Neural cell (in vitro differentiated cells): ENCODE results near the gene PTPDC1. TPM values are rescaled to one million over a fixed set of nuclear protein-coding genes. Genes with fewer than 3 reads are reported as not detected.

ENCODE experiments used
- H2AFZ ChIP-seq: fragments of 200-600, 300-800 bp; sonication (generic), shearing (Covaris generic); 2 replicates; pipeline ENCODE4 v1.6.0; 2014; ENCODE audit warnings: low read depth, mild to moderate bottlenecking, antibody characterized with exemption, low read length, moderate library complexity
- H3F3A ChIP-seq: fragments of 200-600 bp; shearing (Covaris generic); 2 replicates; pipeline ENCODE4 v1.6.1; 2016; ENCODE audit warnings: mild to moderate bottlenecking, moderate library complexity, mixed read lengths, antibody characterized with exemption, low read length; ENCODE audit not compliant: insufficient read depth, poor library complexity, severe bottlenecking
- H3K27ac ChIP-seq: fragments of 200-600, 300-800 bp; sonication (generic), shearing (Covaris generic); 2 replicates; pipeline ENCODE4 v1.5.1; 2014; ENCODE audit warnings: mild to moderate bottlenecking, low read length, moderate library complexity
- H3K27me3 ChIP-seq: fragments of 300-800, 200-600 bp; sonication (generic), shearing (Covaris generic); 2 replicates; pipeline ENCODE4 v1.6.0; 2014; ENCODE audit warnings: mild to moderate bottlenecking, low read depth, low read length, moderate library complexity; ENCODE audit not compliant: insufficient read depth
- H3K36me3 ChIP-seq: fragments of 300-800, 200-600 bp; sonication (generic), shearing (Covaris generic); 2 replicates; pipeline ENCODE4 v1.5.1; 2014; ENCODE audit warnings: mild to moderate bottlenecking, antibody characterized with exemption, low read length, moderate library complexity; ENCODE audit not compliant: insufficient read depth
- H3K4me2 ChIP-seq: fragments of 300-800, 200-600 bp; sonication (generic), shearing (Covaris generic); 2 replicates; pipeline ENCODE4 v1.6.0; 2014; ENCODE audit warnings: mild to moderate bottlenecking, low read length
- H3K4me3 ChIP-seq: fragments of 300-800, 200-600 bp; sonication (generic), shearing (Covaris generic); 2 replicates; pipeline ENCODE4 v1.5.1; 2014; ENCODE audit warnings: mild to moderate bottlenecking, low read length, moderate library complexity
- H3K79me2 ChIP-seq: fragments of 200-600 bp; shearing (Covaris generic); replicated peaks from 2 replicates; pipeline ENCODE4 v1.6.0; 2014; ENCODE audit warnings: mild to moderate bottlenecking, low read length, moderate library complexity; ENCODE audit not compliant: insufficient read depth
- H3K9ac ChIP-seq: fragments of 300-800, 200-600 bp; sonication (generic), shearing (Covaris generic); 2 replicates; pipeline ENCODE4 v1.6.1; 2016; ENCODE audit warnings: mild to moderate bottlenecking, low read length, mixed read lengths
- H3K9me2 ChIP-seq: fragments of 200-600 bp; shearing (Covaris generic); 2 replicates; pipeline ENCODE4 v1.6.1; 2016; ENCODE audit warnings: mild to moderate bottlenecking, low read length, mixed read lengths; ENCODE audit not compliant: insufficient read depth
- H3K9me3 ChIP-seq: fragments of 200-600, 300-800 bp; sonication (generic), shearing (Covaris generic); 2 replicates; pipeline ENCODE4 v1.6.1; 2016; ENCODE audit warnings: mild to moderate bottlenecking, mixed run types, low read length, moderate library complexity, mixed read lengths
- H4K20me1 ChIP-seq: fragments of 200-600 bp; shearing (Covaris generic); 2 replicates; pipeline ENCODE4 v1.6.1; 2016; ENCODE audit warnings: mild to moderate bottlenecking, mixed run types; ENCODE audit not compliant: insufficient read depth
- EP300 ChIP-seq: fragments of 450-650 bp; conservative IDR thresholded peaks from 2 replicates; pipeline ENCODE4 v1.6.1; 2014; ENCODE audit warnings: antibody characterized with exemption, mild to moderate bottlenecking, moderate library complexity; ENCODE audit not compliant: poor library complexity, severe bottlenecking
- EZH2 ChIP-seq: fragments of 200-600, 300-800 bp; shearing (Covaris generic), sonication (generic); IDR thresholded peaks from 2 replicates; pipeline ENCODE4 v1.6.1; 2014; ENCODE audit warnings: antibody characterized with exemption, low read length, borderline replicate concordance, mild to moderate bottlenecking; ENCODE audit not compliant: insufficient read depth, poor library complexity, severe bottlenecking
- MXI1 ChIP-seq: fragments of 450-650 bp; conservative IDR thresholded peaks from 2 replicates; pipeline ENCODE4 v1.6.1; 2014; ENCODE audit warnings: antibody characterized with exemption, mild to moderate bottlenecking; ENCODE audit not compliant: poor library complexity, severe bottlenecking
- POLR2AphosphoS5 ChIP-seq: IDR thresholded peaks from 2 replicates; pipeline ENCODE4 v1.6.1; 2012
- RAD21 ChIP-seq: fragments of 450-650 bp; conservative IDR thresholded peaks from 2 replicates; pipeline ENCODE4 v1.6.1; 2014; ENCODE audit warnings: antibody characterized with exemption, mild to moderate bottlenecking, moderate library complexity
- SMC3 ChIP-seq: fragments of 450-650 bp; conservative IDR thresholded peaks from 2 replicates; pipeline ENCODE4 v1.6.1; 2014; ENCODE audit warnings: antibody characterized with exemption, mild to moderate bottlenecking, moderate library complexity; ENCODE audit not compliant: poor library complexity
- TAF1 ChIP-seq: IDR thresholded peaks from 2 replicates; pipeline ENCODE4 v1.6.1; 2012; ENCODE audit warnings: low read depth
- polyA plus RNA-seq: library from polyadenylated mRNA; depleted of rRNA; stranded (reverse); fragments of >200 nt; gene quantifications from 2 replicates; pipeline ENCODE4 v1.2.3, GENCODE V29; 2014
- TF ChIP-seq, protein P1 (sequence below): IDR thresholded peaks from 2 replicates; pipeline ENCODE4 v1.6.1; 2012; ENCODE audit warnings: borderline replicate concordance
- TF ChIP-seq, protein P2 (sequence below): fragments of 450-650 bp; IDR thresholded peaks from 2 replicates; pipeline ENCODE4 v1.5.1; 2014; ENCODE audit warnings: antibody characterized with exemption, mild to moderate bottlenecking, moderate library complexity; ENCODE audit not compliant: poor library complexity, severe bottlenecking

The PTPDC1 gene
- polyA plus RNA-seq, 1 donor from 2014 or later, result 23.7 TPM

DNA sequence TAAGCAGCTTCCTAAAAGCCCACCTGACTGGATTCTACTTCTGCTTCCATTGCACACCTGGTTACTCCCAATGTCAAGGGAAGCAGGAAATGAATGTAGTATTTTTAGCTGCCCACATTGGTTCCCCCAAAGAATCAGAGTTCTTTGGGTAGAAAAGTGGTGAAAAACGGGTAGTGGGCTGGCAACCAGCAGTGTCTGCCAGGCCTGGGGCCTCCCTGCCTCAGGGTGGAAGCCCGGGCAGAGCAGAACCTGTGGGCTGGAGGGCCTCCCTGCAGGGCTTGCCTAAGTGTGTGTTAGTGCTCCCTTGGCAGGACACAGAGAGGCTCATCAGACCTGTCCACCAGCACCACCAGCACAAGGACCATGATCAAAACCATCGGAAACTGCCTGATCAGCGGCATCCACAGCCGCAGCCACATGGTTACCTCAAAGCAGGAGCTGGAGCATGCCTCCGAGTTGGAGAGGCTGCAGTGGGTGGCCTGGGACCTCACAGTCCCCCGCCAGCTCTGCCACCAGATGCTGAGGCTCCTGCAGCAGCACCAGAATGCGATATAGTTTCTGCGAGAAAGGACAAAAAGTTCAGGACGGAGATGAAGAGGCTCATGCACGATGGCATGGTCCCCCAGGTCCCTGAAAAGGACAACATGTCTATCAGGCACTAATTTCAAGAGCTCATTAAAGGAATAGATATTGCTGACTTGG is 72.2 kb downstream of the PTPDC1 start:
- Histone ChIP-seq H4K20me1 (no peaks in the 10 kb centered on the region), H3K27ac (no peak overlapping the region), H3K4me2 (no peak overlapping the region), H3K79me2 (no peaks in the 10 kb centered on the region), H3K9me2 (no peaks in the 10 kb centered on the region), H3F3A (no peaks in the 10 kb centered on the region), H3K4me3 (no peak overlapping the region), H2AFZ (no peak overlapping the region), H3K27me3 (no peaks in the 10 kb centered on the region), H3K9ac (no peak overlapping the region), H3K9me3 (no peaks in the 10 kb centered on the region), H3K36me3 (no peaks in the 10 kb centered on the region)
- TF ChIP-seq SMC3, result no peak

DNA sequence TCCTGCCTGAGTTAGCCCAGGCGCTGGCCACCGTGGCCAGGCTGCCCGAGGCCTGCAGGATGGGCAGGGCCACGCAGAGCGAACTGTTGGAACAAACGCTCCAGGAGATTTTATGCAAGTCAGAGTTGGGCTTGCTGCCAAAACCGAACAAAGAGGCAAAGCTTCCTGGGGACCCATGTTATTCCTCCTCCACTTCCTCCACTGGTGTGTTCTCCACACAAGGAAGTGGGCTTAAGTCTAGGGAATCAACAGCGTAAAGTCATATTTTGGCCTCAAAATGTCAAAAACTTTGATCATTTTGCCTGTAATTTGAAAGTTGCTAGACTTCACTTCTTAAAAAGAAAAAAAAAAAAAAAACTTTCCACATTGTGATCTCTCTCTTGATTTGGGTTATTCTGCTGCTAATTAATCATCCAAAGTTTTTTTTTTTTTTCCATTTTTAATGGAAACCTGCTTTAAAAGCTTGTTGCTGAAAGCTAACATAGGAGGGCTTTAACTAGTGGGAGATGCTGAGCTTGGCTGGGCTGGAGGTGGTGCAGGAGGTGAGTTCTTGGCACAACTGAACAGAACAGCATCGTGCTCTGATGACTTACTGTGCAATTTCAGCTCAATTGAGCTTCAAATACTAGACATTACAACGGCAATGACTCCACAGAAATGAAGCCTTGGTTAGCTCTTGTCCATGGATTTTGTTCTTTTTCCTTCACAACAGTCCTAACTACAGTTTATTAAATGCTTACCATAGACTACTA is 73.0 kb downstream of the PTPDC1 start:
- H3K9ac ChIP-seq, result no peak overlapping the region
- no peaks in the 10 kb centered on the region for H4K20me1 ChIP-seq
- H3K27me3 ChIP-seq, result no peaks in the 10 kb centered on the region
- no peak overlapping the region for H3K27ac ChIP-seq
- H3F3A ChIP-seq, result no peaks in the 10 kb centered on the region
- H3K36me3 ChIP-seq, result no peaks in the 10 kb centered on the region
- no peak overlapping the region for H3K4me2 ChIP-seq
- no peaks in the 10 kb centered on the region for H3K9me2 ChIP-seq
- TF ChIP-seq RAD21, result no peak
- TF ChIP-seq, protein P1, sequence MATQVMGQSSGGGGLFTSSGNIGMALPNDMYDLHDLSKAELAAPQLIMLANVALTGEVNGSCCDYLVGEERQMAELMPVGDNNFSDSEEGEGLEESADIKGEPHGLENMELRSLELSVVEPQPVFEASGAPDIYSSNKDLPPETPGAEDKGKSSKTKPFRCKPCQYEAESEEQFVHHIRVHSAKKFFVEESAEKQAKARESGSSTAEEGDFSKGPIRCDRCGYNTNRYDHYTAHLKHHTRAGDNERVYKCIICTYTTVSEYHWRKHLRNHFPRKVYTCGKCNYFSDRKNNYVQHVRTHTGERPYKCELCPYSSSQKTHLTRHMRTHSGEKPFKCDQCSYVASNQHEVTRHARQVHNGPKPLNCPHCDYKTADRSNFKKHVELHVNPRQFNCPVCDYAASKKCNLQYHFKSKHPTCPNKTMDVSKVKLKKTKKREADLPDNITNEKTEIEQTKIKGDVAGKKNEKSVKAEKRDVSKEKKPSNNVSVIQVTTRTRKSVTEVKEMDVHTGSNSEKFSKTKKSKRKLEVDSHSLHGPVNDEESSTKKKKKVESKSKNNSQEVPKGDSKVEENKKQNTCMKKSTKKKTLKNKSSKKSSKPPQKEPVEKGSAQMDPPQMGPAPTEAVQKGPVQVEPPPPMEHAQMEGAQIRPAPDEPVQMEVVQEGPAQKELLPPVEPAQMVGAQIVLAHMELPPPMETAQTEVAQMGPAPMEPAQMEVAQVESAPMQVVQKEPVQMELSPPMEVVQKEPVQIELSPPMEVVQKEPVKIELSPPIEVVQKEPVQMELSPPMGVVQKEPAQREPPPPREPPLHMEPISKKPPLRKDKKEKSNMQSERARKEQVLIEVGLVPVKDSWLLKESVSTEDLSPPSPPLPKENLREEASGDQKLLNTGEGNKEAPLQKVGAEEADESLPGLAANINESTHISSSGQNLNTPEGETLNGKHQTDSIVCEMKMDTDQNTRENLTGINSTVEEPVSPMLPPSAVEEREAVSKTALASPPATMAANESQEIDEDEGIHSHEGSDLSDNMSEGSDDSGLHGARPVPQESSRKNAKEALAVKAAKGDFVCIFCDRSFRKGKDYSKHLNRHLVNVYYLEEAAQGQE, result no peak
- TF ChIP-seq SMC3, result no peak
- no peak for TF ChIP-seq EP300
- no peak for TF ChIP-seq EZH2
- no peak for TF ChIP-seq MXI1
- TF ChIP-seq POLR2AphosphoS5, result no peak
- no peak for TF ChIP-seq TAF1
- TF ChIP-seq, protein P2, sequence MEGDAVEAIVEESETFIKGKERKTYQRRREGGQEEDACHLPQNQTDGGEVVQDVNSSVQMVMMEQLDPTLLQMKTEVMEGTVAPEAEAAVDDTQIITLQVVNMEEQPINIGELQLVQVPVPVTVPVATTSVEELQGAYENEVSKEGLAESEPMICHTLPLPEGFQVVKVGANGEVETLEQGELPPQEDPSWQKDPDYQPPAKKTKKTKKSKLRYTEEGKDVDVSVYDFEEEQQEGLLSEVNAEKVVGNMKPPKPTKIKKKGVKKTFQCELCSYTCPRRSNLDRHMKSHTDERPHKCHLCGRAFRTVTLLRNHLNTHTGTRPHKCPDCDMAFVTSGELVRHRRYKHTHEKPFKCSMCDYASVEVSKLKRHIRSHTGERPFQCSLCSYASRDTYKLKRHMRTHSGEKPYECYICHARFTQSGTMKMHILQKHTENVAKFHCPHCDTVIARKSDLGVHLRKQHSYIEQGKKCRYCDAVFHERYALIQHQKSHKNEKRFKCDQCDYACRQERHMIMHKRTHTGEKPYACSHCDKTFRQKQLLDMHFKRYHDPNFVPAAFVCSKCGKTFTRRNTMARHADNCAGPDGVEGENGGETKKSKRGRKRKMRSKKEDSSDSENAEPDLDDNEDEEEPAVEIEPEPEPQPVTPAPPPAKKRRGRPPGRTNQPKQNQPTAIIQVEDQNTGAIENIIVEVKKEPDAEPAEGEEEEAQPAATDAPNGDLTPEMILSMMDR, result no peak
- no peak overlapping the region for H2AFZ ChIP-seq
- H3K4me3 ChIP-seq, result no peak overlapping the region
- no peaks in the 10 kb centered on the region for H3K9me3 ChIP-seq
- H3K79me2 ChIP-seq, result no peaks in the 10 kb centered on the region

Other genes starting within 250 kb of the PTPDC1 start
- gene BARX1, start 129.1 kb upstream of the PTPDC1 start, polyA plus RNA-seq, result not detected in 2 replicates
- 5.8 and 8.3 TPM in 2 replicates for gene ZNF169, start 174.8 kb downstream of the PTPDC1 start, polyA plus RNA-seq
- gene NUTM2F, start 244.2 kb downstream of the PTPDC1 start, polyA plus RNA-seq, result 0.68 and 1.5 TPM in 2 replicates